Stimulated activated CD4-positive, alpha-beta T cell treated with anti-CD3 and anti-CD28 coated beads, TNF-alpha, amount 100 ng/mL, for 1 hour (primary cell): Measurements from ENCODE around the gene STEAP3.

Source experiments
- DNase-seq, 3 donors: peaks; one replicate each; pipeline ENCODE4 v3.0.0-alpha.2; 2020; ENCODE audit warnings: low read depth in 3 of 3, low spot score in 1 of 3

STEAP3 gene

GRCh38 chr2:119197529-119198239, 25.9 kb upstream of the STEAP3 start:
- DNase-seq: no peak

DNA sequence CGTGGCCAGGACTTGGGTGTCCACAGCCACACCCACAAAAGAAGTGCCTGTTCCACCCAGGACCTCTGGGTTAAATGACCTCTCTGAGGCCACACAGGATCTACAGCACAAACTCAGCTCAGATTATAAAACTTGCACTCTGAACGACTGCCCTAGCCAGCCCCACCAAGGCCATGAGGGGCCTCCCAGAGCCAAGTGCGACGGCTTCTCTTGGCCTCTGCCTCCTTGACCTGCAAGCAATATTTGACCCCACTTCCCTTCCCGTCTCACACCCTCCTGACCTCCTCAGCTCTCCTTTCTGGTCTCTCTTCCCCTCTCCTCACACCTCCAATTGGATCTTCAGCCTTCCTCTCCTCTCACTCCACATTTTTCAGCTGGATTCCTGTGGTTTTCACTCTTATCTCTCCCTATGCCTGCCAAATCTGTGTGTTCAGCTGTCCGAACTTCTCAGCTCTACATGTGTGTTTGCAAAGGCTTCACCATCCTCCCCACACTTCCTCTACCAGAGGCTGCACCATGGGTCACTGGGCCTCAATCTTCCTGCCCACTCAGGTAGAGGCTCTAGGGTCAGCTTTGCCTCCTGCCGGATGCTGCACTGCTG, 25.3 kb upstream of the STEAP3 start:
- no peak for DNase-seq

- no peak for DNase-seq
These were observed 21.8 kb upstream of the STEAP3 start for GRCh38 chr2:119201815-119202214.

- DNase-seq: no peak
These were observed 20.9 kb upstream of the STEAP3 start for GRCh38 chr2:119202610-119203310.

DNA sequence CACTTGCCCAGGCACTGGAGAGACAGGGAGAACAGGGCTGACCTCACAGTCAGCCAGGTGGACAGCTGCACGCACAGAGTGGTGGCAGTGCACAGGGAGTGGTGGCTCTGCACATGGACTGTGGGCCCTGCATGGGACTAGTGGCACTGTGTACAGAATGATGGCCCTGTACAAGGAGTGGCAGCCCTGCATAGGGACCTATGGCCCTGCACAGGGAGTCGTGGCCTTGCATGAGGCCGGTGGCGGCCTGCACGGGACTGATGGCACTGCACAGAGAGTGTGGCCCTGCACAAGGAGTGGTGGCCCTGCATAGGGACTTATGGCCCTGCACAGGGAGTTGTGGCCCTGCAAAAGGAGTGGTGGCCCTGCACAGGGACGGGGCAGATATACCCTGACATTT, 19.1 kb upstream of the STEAP3 start:
- DNase-seq: no peak

- no peak for DNase-seq
These were observed 18.5 kb upstream of the STEAP3 start for GRCh38 chr2:119205001-119205706.

DNA sequence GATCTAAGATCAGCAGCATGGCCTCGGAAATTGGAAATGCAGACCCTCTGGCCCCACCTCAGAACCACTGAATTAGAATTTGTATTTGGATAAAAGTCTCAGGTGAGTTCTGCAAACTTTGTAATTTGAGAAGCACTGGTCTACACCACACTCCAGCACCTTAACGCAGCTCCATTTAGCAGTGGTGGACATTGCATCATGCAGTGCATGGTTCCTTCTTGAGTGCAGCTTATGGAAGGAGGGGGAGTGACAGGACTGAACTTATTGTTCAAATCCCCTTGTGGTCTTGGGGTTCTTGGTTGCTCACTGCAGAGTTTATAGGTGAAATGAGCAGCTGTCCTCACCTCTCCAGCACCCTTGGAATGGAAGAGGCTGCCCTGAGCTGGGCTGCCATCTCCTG, 17.4 kb upstream of the STEAP3 start:
- DNase-seq: no peak

DNA sequence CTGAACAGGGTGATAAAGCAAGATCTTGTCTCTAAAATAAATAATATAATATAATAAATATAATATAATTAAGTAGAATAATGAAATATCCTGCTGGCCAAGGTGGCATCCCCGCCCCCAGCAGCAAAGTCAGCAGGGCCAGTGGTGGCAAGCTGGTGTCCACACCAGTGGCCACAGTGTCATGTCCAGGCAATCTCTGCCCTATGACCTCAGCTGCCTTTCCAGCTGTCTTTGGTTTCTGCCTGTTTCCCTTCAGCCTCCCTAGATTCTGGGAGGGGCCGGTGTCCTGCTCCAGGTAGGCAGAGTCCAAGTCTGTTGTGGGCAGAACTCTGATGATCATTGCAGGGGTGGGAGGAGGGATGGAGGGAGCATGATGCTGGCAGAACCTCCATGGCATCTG, 16.2 kb upstream of the STEAP3 start:
- no peak for DNase-seq

DNA sequence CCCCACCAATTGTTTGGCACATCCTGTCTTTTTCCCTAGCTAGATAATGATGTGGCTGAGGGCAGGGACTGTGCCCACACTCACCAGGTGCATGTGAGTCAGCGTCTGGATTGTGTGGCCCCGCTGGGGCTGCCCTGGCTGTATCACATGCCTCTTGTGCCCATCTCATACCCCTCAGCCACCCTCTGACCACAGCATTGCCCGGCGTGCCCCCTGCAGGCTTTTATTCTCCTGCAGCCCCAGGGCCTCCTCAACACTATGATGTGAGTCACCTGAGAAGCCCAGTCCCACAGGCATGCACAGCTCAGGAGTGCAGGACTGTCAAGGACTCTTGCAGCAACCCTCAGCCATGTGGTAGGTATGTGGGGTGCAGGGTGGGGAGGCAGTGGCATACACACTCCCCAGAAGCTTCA, 14.8 kb upstream of the STEAP3 start:
- no peak for DNase-seq

- DNase-seq: no peak
These were observed 11.4 kb upstream of the STEAP3 start for GRCh38 chr2:119212139-119212800.

- DNase-seq: no peak
These were observed 9.1 kb upstream of the STEAP3 start for GRCh38 chr2:119214453-119215037.

DNA sequence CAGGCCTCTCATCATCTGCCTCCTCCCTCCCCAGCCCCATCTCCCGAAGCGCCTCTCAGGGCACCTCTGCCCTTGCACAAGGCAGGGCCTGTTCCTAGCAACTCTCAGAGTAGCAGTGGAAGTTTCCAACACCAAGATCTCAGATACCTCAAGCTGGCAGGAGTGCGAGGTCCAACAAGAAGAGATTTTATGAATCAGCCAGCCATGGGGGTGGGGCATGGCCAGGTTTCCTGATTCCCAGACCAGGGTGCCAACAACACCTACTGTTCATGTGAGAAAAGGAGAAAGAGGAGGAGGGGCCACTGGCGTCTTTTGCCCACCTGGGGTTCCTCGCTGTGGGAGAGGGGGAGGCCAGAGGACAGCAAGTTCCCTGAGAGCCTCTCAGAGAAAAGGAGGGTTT, 6.6 kb upstream of the STEAP3 start:
- DNase-seq: no peak

- no peak for DNase-seq
These were observed 5.1 kb upstream of the STEAP3 start for GRCh38 chr2:119218478-119219064.

- no peak for DNase-seq
These were observed 3.8 kb upstream of the STEAP3 start for GRCh38 chr2:119219873-119220272.

DNA sequence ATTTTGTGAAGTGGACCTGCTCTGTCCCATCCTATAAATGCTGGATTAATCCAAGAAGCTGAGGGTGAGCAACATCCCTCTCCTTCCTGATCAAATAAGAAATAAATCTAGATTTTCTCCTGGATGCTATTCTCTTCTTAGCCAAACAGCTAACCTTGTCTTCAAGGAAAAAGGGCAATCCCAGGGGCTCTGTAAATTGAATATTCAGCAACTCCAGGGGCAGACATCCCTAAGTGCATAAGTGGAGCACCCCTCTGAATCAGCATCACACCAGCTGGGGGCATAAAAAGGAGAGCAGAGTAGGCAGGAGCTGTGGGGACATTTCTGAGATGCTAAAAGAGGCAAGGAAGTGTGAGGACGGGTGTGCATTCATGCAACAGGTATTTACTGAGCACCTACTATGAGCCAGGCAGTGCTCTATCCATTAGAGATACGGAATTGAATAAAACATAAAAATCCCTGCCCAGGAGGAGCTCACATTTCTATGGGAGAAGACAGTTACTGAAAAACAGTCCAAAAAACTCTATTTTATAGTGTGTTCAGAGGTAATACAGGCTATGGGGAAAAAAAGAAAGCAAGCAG, 2.8 kb upstream of the STEAP3 start:
- no peak for DNase-seq

GRCh38 chr2:119221609-119222008, 2.0 kb upstream of the STEAP3 start:
- DNase-seq: no peak

GRCh38 chr2:119222213-119222612, 1.4 kb upstream of the STEAP3 start:
- DNase-seq: no peak

DNA sequence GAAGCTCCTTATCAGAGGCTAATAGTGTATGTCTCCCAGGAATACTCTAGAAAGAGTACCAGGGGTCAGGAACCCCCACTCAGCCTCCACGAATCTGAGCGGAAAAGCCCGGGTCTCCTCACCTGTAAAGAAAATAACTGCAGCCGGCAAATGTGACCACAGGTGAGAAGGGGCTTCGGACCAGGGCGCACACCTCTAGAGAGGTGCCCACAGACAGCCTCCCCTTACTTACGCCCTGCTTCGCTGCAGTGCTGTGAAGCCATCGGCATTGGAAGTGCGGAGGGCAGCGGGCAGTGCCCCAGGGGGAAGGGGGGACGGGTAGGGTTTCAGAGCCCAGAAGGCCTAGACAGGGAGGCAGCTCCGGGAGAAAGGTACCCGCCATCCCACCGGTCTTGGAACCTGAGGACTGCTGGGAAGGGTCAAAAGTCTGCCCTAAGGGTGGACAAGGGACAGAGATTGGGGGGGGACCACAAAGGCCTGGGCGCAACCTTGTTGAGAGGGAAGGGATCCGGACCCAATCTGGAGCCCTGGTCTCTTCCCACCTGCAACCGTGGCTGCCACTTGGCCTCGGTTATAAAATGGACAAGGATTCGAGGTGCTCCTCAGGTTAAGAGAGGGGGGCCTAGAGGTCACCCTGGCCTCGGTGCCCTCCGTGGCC, 642 bp upstream of the STEAP3 start:
- DNase-seq: no peak

DNA sequence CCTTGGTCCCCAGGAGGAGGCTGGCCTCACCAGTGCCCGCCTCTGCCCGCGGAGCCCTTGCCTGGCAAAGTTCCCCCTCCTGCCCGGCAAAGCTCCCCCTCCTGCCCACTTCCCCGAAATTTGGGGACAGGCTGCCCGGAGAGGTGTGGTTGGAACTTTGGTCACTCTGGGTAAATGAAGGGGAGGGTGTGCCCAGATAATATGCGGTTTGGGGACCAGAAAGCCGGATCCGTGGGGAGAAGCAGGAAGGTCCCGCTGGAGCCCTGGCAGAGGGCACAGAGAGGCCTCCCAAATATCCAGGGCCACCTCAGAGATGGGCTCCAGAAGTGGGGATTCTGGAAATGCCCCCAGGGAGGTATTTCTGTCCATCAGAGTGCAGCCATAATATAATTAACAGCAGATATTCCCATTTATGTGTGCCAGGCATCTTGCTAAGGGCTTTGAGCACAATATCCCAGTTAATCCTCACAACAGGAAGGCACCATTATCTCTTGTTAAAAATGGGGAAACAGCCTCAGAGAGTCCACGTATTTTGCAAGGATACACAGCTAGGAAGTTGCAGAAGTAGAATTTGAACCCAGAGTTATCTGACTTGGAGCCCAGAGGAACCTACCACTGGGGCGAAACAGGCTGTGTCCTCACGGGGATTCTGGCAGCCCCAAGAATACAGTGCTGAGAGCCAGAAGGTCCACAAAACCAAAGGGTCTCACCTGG, 914 bp downstream of the STEAP3 start:
- DNase-seq: no peak
